Upper lobe of left lung (tissue), 6 donors: ENCODE results near the gene ELF1. TPM values are rescaled to one million over a fixed set of nuclear protein-coding genes. Genes with fewer than 3 reads are reported as not detected.
A peak's percentile ranks its signal among the peaks of the same experiment; 100 is the strongest.
"Not testable (repeated sequence)": the region's sequence is repeated elsewhere in the genome, so short reads cannot be mapped to it uniquely, and the experiment has no call there.

ENCODE experiments used
- ATAC-seq, 2 donors: fragments of 200-7000 bp; cut with Tn5 transposase; one replicate each; pipeline ENCODE4 v1.9.1; 2022; ENCODE audit warnings: mild to moderate bottlenecking in 2 of 2, moderate library complexity in 2 of 2; ENCODE audit not compliant: low FRiP score in 2 of 2
- DNase-seq, 2 donors: peaks; one replicate each; pipeline ENCODE4 v3.0.0-alpha.2; 2019 to 2020
- H3K27ac ChIP-seq, 4 donors: fragments of 200-600 bp; sonication (generic); one replicate each; pipeline ENCODE4 v1.5.1; 2016 to 2019
- H3K27me3 ChIP-seq, 4 donors: fragments of 200-600 bp; sonication (generic); one replicate each; pipeline ENCODE4 v1.5.1; 2017 to 2019
- H3K36me3 ChIP-seq, 4 donors: fragments of 200-600 bp; sonication (generic); one replicate each; pipeline ENCODE4 v1.5.1; 2016 to 2019
- H3K4me1 ChIP-seq, 4 donors: fragments of 200-600 bp; sonication (generic); one replicate each; pipeline ENCODE4 v1.5.1; 2018 to 2019
- H3K4me3 ChIP-seq, 4 donors: fragments of 200-600 bp; sonication (generic); one replicate each; pipeline ENCODE4 v1.5.1; 2017 to 2019; ENCODE audit warnings: mild to moderate bottlenecking in 2 of 4, moderate library complexity in 1 of 4
- H3K9me3 ChIP-seq, 4 donors: fragments of 200-600 bp; sonication (generic); one replicate each; pipeline ENCODE4 v1.5.1; 2018 to 2019
- EP300 ChIP-seq, 4 donors: sonication (generic); formaldehyde crosslinking; IDR thresholded peaks; one replicate each; pipeline ENCODE4 v1.5.1; 2017; ENCODE audit warnings: antibody characterized with exemption in 4 of 4, control low read depth in 2 of 4
- POLR2A ChIP-seq, 4 donors: fragments of 450-650 bp; IDR thresholded peaks; one replicate each; pipeline ENCODE4 v1.5.1; 2016 to 2017; ENCODE audit warnings: antibody characterized with exemption in 4 of 4, mild to moderate bottlenecking in 2 of 4
- POLR2AphosphoS5 ChIP-seq, 2 donors: sonication (generic); formaldehyde crosslinking; IDR thresholded peaks; one replicate each; pipeline ENCODE4 v1.5.1; 2017; ENCODE audit warnings: antibody characterized with exemption in 2 of 2
- WGBS, 2 donors: methylation state at CpG; one replicate each; pipeline ENCODE4 v1.1.5; 2017 to 2018; 5-methylcytosine and 5-hydroxymethylcytosine counted together
- total RNA-seq, 6 donors: library from RNA; depleted of rRNA in 4 of 6; stranded (reverse); fragments of >200 nt in 4 of 6; gene quantifications; one replicate each; pipeline versions ENCODE4 v1.1.0 to v1.2.1, GENCODE V29; 2016 to 2021
- TF ChIP-seq, protein P1 (sequence below), 6 experiments: fragments of 450-650 bp in 4 of 6; fragments of 200-600 bp in 2 of 6; sonication (generic) in 2 of 6; IDR thresholded peaks; one replicate each; pipeline ENCODE4 v1.5.1; 2016 to 2019; ENCODE audit warnings: antibody characterized with exemption in 6 of 6
- donor health status: DM: no; HTN: no; CAD: no; lungs with moderate emphysema.
- donor health status: DM: no; HTN: yes; CAD: no; lungs with severe emphysema.

Gene ELF1
- total RNA-seq, 6 donors from 2014 or later: 52.6 to 134 (median 78.6) TPM

DNA sequence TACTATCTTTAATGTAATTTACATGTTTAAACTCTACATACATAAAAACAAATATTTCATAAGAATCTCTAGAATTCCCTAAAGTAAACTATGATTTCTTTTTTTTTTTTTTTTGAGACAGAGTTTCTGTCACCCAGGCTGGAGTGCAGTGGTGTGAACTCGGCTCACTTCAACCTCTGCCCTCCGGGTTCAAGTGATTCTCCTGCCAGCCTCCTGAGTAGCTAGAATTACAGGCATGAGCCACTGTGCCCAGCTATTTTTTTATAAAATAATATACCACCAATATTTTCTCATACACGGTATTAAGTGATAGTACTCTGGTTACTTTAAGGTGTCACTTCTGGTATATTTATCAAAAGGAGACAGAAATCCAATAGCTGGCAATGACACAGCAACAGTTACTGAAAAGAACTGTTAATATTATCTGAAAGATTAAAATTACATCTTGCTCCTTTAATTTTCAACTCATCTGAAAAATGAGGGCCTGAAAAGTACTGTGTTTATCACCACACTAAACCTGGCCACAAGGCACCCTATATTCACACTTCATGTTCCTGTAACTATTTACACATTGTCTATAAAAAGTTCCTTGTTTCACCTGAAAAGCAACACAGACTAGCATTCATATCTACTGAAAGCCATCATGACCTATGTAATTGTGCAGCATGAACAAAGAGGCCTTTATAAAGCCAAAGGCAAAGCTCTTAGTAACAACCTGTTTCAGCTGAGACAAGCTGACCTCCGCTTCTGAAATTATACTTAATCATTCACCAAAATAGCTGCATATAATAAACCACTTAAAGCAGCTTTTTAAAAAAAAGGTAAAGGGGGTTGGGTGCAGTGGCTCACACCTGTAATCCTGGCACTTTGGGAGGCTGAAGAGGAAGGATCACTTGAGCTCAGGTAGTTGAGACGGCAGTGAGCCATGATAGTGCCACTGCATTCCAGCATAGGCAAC is 123.6 kb downstream of the ELF1 start:
- Histone ChIP-seq H3K4me3 (no peak overlapping the region), H3K27ac (no peak overlapping the region), H3K36me3 (no peaks in the 10 kb centered on the region), H3K4me1 (peaks cover 0 to 5% (median 2%) of the 10 kb centered on the region in 4 donors), H3K9me3 (no peaks in the 10 kb centered on the region), H3K27me3 (no peaks in the 10 kb centered on the region)
- no peak for TF ChIP-seq POLR2AphosphoS5 (IDR thresholded peaks at IDR 0.05)
- no peak for TF ChIP-seq EP300 (IDR thresholded peaks at IDR 0.05)
- no peak for TF ChIP-seq POLR2A (IDR thresholded peaks at IDR 0.05)
- TF ChIP-seq, protein P1, sequence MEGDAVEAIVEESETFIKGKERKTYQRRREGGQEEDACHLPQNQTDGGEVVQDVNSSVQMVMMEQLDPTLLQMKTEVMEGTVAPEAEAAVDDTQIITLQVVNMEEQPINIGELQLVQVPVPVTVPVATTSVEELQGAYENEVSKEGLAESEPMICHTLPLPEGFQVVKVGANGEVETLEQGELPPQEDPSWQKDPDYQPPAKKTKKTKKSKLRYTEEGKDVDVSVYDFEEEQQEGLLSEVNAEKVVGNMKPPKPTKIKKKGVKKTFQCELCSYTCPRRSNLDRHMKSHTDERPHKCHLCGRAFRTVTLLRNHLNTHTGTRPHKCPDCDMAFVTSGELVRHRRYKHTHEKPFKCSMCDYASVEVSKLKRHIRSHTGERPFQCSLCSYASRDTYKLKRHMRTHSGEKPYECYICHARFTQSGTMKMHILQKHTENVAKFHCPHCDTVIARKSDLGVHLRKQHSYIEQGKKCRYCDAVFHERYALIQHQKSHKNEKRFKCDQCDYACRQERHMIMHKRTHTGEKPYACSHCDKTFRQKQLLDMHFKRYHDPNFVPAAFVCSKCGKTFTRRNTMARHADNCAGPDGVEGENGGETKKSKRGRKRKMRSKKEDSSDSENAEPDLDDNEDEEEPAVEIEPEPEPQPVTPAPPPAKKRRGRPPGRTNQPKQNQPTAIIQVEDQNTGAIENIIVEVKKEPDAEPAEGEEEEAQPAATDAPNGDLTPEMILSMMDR (IDR thresholded peaks at IDR 0.05): no peak
- ATAC-seq (no peak), DNase-seq (peak in 1 of 2 donors; percentile 26)
- WGBS, 2 donors: 70 to 71% methylated on average over 5 of the region's 5 CpGs

DNA sequence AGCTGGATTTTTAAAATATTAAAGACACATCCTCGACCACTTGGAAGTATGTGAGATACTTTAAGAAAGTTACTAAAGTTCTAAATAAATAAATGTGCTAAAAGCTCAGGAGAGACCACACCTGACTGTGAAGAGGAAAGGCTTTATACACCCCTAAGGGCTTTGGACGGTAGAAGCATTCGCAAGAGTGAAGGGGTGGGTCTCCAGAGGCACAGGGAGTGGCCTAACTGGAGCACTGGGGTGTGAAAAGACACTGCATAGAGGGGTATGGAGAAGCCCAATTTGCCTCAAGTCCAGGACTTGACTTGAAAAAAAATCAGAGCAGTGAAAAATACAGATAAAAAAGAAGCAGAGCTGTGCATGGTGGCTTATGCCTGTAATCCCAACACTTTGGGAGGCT is 125.5 kb downstream of the ELF1 start:
- not testable (repeated sequence) for H3K27me3 ChIP-seq, DNase-seq, H3K4me1 ChIP-seq, H3K4me3 ChIP-seq, H3K36me3 ChIP-seq, H3K9me3 ChIP-seq, H3K27ac ChIP-seq, ATAC-seq
- WGBS, 2 donors: 67 to 84% methylated on average over 3 of the region's 3 CpGs

DNA sequence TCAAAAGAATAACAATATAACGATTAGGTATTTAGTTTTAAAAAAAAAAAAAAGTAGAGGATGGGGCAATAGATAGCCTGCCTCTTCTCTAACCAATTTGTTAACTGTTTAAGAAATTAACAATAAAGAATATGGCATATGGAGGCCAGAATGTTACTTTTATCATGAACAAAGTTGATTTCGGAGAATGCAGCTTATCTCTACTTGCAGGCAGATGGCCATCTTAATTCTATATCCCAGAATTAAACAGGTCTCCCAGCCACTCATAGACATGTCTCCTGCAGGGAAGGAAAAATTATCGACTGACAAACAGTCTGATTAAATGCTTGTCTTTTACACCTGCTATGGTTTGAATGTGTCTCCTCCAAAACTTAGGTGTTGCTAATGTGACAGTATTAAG is 133.1 kb downstream of the ELF1 start:
- no peak overlapping the region for H3K27ac ChIP-seq
- no peak overlapping the region for H3K4me3 ChIP-seq
- peaks cover 0 to 3% (median 0%) of the 10 kb centered on the region in 4 donors for H3K36me3 ChIP-seq
- H3K27me3 ChIP-seq: no peaks in the 10 kb centered on the region
- H3K4me1 ChIP-seq: no peaks in the 10 kb centered on the region
- H3K9me3 ChIP-seq: no peaks in the 10 kb centered on the region
- ATAC-seq (no peak), DNase-seq (no peak)
- WGBS, 2 donors: 92% methylated on average over 3 of the region's 3 CpGs
- TF ChIP-seq POLR2AphosphoS5 (IDR thresholded peaks at IDR 0.05) (no peak), POLR2A (IDR thresholded peaks at IDR 0.05) (no peak), EP300 (IDR thresholded peaks at IDR 0.05) (no peak)
- TF ChIP-seq, protein P1 (IDR thresholded peaks at IDR 0.05): no peak

DNA sequence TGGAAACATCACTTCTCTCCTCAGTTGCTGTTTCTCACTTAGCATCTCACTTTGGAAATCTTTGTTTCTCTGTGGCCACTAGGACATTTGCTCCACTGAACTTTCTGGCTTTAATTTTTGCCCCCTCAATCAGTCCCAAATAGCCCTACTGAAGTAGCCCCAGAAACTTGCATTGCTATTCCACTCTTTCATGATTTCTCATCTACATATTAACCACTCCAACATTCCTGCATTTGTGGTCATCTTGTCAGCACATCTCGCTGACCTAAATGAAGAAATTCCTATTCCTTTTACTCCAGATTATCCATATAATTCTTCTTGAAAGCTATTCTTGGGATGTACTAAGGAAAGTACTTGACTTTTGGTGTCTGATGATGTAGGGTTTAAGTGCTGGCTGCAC is 134.9 kb downstream of the ELF1 start:
- not testable (repeated sequence) for DNase-seq, H3K27me3 ChIP-seq, H3K9me3 ChIP-seq, H3K27ac ChIP-seq, H3K4me1 ChIP-seq, H3K4me3 ChIP-seq, ATAC-seq, H3K36me3 ChIP-seq
- WGBS, 2 donors: no CpG with 5 or more reads among the region's 1 CpG

Other genes with a start within 250 kb of the ELF1 start
- gene MRPS31, start 248.1 kb downstream of the ELF1 start, total RNA-seq: 10 to 100 TPM in 5 of 6 donors, 1 to 10 TPM in 1; 8.3 to 31.1 (median 14.8) TPM
- gene SLC25A15, start 229.7 kb downstream of the ELF1 start, total RNA-seq: 1 to 10 TPM in 5 of 6 donors, not detected in 1; 4.7 to 9.9 (median 5.8) TPM
- gene WBP4, start 42.2 kb upstream of the ELF1 start, total RNA-seq: 10 to 100 TPM in 2 of 6 donors, 1 to 10 TPM in 4; 7.0 to 18.3 (median 8.9) TPM
- gene KBTBD6, start 113.5 kb upstream of the ELF1 start, total RNA-seq: 1 to 10 TPM in 5 of 6 donors, under 1 TPM in 1; 0.44 to 7.4 (median 4.8) TPM
- gene KBTBD7, start 175.3 kb upstream of the ELF1 start, total RNA-seq: 1 to 10 TPM; 3.6 to 8.9 (median 7.3) TPM
- 10 to 100 TPM in 2 of 6 donors, 1 to 10 TPM in 4; 7.8 to 35.6 (median 9.4) TPM for gene MTRF1, start 244.3 kb upstream of the ELF1 start, total RNA-seq